NCI-H2107 (cell line): ENCODE measurements around the gene KRTAP2-1.
"Not testable (repeated sequence)": the region's sequence is repeated elsewhere in the genome, so short reads cannot be mapped to it uniquely, and the experiment has no call there.

Experiments used
- DNase-seq: peaks from one replicate; lab custom pipeline; 2025; lab: John Stamatoyannopoulos, UW

The KRTAP2-1 gene

GRCh38 chr17:41057547-41057946, 10.4 kb upstream of the KRTAP2-1 start:
- no peak for DNase-seq

GRCh38 chr17:41055130-41055529, 8.0 kb upstream of the KRTAP2-1 start, which contains the start of gene KRTAP2-2:
Gene KRTAP2-2 (minus strand): TSS chr17:41055230. CDS start chr17:41055211, 19 bp downstream.
- DNase-seq = not testable (repeated sequence)

- not testable (repeated sequence) for DNase-seq
Measured at GRCh38 chr17:41054556-41054955, 7.4 kb upstream of the KRTAP2-1 start.

- no peak for DNase-seq
Measured at GRCh38 chr17:41054025-41054424, 6.9 kb upstream of the KRTAP2-1 start.

GRCh38 chr17:41052566-41052965, 5.5 kb upstream of the KRTAP2-1 start:
- DNase-seq = no peak

GRCh38 chr17:41049110-41049509, 2.0 kb upstream of the KRTAP2-1 start:
- DNase-seq = no peak

- DNase-seq = no peak
Measured at GRCh38 chr17:41048441-41048840, 1.3 kb upstream of the KRTAP2-1 start.

GRCh38 chr17:41042953-41043352, 4.2 kb downstream of the KRTAP2-1 start:
- DNase-seq = no peak

- not testable (repeated sequence) for DNase-seq
Measured at GRCh38 chr17:41040783-41041571, 6.1 kb downstream of the KRTAP2-1 start, which contains the start of gene KRTAP1-1. Gene KRTAP1-1 (minus strand): TSS chr17:41041450. CDS start chr17:41041397, 53 bp downstream.

- DNase-seq = no peak
Measured at GRCh38 chr17:41037853-41038350, 9.2 kb downstream of the KRTAP2-1 start.

- DNase-seq = not testable (repeated sequence)
Measured at GRCh38 chr17:41034346-41034935, 12.7 kb downstream of the KRTAP2-1 start, which contains the start of gene KRTAP1-3. Gene KRTAP1-3 (minus strand): TSS chr17:41034874. CDS start chr17:41034821, 53 bp downstream.

GRCh38 chr17:41029633-41030245, 17.4 kb downstream of the KRTAP2-1 start, which contains the start of gene KRTAP1-4:
Gene KRTAP1-4 (minus strand): TSS chr17:41030195. CDS start chr17:41030078, 117 bp downstream.
- no peak for DNase-seq

GRCh38 chr17:41026715-41027471, 20.2 kb downstream of the KRTAP2-1 start, which contains the start of gene KRTAP1-5:
Gene KRTAP1-5 (minus strand): TSS chr17:41027208. CDS start chr17:41027155, 53 bp downstream.
- no peak for DNase-seq

GRCh38 chr17:41024697-41025096, 22.4 kb downstream of the KRTAP2-1 start:
- no peak for DNase-seq

GRCh38 chr17:41020336-41020735, 26.8 kb downstream of the KRTAP2-1 start:
- no peak for DNase-seq

- DNase-seq = no peak
Measured at GRCh38 chr17:41019415-41019814, 27.7 kb downstream of the KRTAP2-1 start.

- DNase-seq = no peak
Measured at GRCh38 chr17:41018541-41018940, 28.6 kb downstream of the KRTAP2-1 start.

- no peak for DNase-seq
Measured at GRCh38 chr17:41016578-41017215, 30.4 kb downstream of the KRTAP2-1 start.

- no peak for DNase-seq
Measured at GRCh38 chr17:41015454-41015853, 31.7 kb downstream of the KRTAP2-1 start.

- peak; percentile 81 for DNase-seq
Measured at GRCh38 chr17:41013606-41014005, 33.5 kb downstream of the KRTAP2-1 start.

GRCh38 chr17:41013181-41013580, 33.9 kb downstream of the KRTAP2-1 start:
- DNase-seq = no peak
